Memory B cell (primary cell): ENCODE data around the gene FAM185A.
"Not testable (repeated sequence)": the region's sequence is repeated elsewhere in the genome, so short reads cannot be mapped to it uniquely, and the experiment has no call there.

Experiments
- ATAC-seq: fragments of 150-1000 bp; cut with Tn5 transposase; 2 replicates; pipeline ENCODE4 v1.10.0; 2021; ENCODE audit warnings: low read depth, mild to moderate bottlenecking, moderate library complexity
- DNase-seq, 2 donors: peaks; one replicate each; pipeline ENCODE4 v3.0.0; 2022; ENCODE audit warnings: low spot score in 2 of 2
- H3K27ac Mint-ChIP-seq: one replicate; pipeline ENCODE4 v1.8.0; 2022; ENCODE audit warnings: mild to moderate bottlenecking, moderate library complexity, mixed read lengths
- H3K27me3 Mint-ChIP-seq: one replicate; pipeline ENCODE4 v1.8.0; 2022; ENCODE audit warnings: mixed read lengths
- H3K36me3 Mint-ChIP-seq: one replicate; pipeline ENCODE4 v1.8.0; 2022; ENCODE audit warnings: mild to moderate bottlenecking, mixed read lengths
- H3K4me1 Mint-ChIP-seq: one replicate; pipeline ENCODE4 v1.8.0; 2022; ENCODE audit warnings: mixed read lengths
- H3K4me3 Mint-ChIP-seq: one replicate; pipeline ENCODE4 v1.8.0; 2022; ENCODE audit warnings: mild to moderate bottlenecking, moderate library complexity, mixed read lengths
- H3K9me3 Mint-ChIP-seq: one replicate; pipeline ENCODE4 v1.8.0; 2022; ENCODE audit warnings: mixed read lengths

Gene FAM185A

DNA sequence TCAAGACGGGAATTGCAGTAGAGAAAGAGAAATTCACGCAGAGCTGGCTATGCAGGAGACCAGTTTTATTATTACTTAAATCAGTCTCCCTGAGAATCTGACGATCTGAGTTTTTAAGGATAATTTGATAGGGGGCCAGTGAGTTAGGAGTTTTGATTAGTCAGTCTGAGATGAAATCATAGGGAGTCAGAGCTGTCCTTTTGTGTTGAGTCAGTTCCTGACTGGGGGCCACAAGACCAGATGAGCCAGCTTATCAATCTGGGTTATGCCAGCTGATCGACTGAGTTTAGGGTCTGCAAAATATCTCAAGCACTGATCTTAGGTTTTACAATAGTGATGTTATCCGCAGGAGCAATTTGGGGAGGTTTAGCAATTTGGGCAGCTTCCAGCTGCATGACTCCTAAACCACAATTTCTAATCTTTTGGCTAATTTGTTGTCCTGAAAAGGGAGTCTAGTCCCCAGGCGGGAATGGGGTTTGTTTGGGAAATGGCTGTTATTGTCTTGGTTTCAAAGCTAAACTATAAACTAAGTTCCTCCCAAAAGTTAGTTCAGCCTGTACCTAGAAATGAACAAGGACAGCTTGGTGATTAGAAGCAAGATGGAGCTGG lies 47.3 kb downstream of the FAM185A start:
- not testable (repeated sequence) for ATAC-seq, H3K27me3 Mint-ChIP-seq, DNase-seq, H3K27ac Mint-ChIP-seq, H3K36me3 Mint-ChIP-seq, H3K4me3 Mint-ChIP-seq, H3K4me1 Mint-ChIP-seq, H3K9me3 Mint-ChIP-seq

DNA sequence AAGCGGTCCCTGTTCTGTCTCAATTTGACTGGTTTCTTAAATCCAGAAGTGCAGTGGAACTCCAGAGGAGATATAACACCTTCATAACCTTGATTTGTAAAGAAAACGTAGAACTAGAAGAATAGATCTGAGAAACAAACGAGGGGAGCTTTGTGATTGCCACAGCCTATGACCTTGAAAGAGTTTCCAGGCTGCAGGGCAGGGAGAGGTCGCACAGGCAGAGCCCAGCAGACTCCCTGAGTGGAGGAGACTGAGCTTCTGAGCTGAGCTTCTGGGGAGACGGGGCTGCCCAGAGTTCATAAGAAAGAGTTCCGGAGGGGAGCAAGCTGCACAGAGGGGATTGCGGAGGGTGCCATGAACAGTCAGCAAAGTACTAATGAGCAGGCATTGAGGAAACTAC lies 57.8 kb downstream of the FAM185A start:
- no peaks in the 10 kb centered on the region for H3K27me3 Mint-ChIP-seq

DNA sequence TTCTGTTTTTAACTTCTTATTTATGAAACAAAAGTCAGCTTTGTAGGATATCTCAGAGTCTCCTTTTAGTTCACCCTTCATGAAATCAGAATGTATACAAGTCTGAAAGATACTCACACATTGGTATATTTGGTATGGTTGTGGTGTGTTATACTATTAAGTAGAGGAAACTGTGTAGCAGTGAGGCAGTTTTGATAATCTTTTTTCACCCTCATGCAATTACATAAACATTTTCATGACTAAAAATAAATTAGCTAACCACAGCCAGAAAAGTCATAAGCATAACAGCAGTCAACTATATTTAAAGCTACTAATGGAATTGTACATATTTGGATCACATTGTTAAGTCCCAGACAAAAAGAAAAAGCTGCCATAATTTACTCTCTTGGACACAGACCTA lies 62.1 kb downstream of the FAM185A start:
- H3K36me3 Mint-ChIP-seq: peaks cover 5% of the 10 kb centered on the region
- H3K9me3 Mint-ChIP-seq: no peaks in the 10 kb centered on the region
- DNase-seq (no peak), ATAC-seq (no peak)
- no peaks in the 10 kb centered on the region for H3K27me3 Mint-ChIP-seq
- H3K4me1 Mint-ChIP-seq: no peaks in the 10 kb centered on the region
- no peak overlapping the region for H3K27ac Mint-ChIP-seq
- H3K4me3 Mint-ChIP-seq: no peak overlapping the region

More for the DNA sequence above, 57.8 kb downstream of the FAM185A start:
- no peak overlapping the region for H3K27ac Mint-ChIP-seq
- H3K4me1 Mint-ChIP-seq: peaks cover 2% of the 10 kb centered on the region
- H3K4me3 Mint-ChIP-seq: no peak overlapping the region
- ATAC-seq (no peak), DNase-seq (no peak)
- H3K9me3 Mint-ChIP-seq: peaks cover 6% of the 10 kb centered on the region
- peaks cover 3% of the 10 kb centered on the region for H3K36me3 Mint-ChIP-seq

DNA sequence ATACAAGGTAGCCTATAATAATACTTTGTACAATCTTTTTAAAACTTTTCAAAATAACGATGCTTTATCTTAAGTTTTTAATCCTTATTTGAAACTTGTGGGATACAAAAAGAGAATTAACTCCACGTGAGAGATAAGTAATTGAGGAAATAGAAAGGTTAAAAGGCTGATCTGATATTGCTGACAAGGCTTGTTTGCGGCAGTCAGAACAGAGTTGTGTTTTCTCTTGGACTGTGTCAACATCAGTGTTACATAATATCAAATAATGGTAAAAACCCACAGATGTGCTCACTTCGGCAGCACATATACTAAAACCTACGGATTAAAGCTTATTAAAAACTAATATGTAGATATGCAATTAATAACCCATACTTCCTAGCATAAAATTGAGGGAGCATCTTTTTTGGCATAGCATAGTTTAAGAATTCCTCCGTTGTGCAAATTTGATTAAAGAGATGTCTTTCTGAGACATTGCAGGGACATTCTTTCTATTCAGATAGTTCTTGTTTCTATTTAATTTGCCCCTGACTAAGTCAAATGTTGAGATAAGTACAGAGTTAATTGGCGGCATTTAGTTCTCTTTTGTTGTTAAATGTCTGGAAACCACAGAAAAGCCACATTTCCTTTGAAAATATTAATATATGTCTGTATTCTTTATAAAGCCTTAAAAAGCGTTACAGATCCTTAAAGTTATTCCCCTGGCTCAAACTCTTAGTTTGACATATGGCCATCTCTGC lies 63.3 kb downstream of the FAM185A start:
- H3K36me3 Mint-ChIP-seq: peaks cover 5% of the 10 kb centered on the region
- DNase-seq: no peak
- no peak overlapping the region for H3K4me3 Mint-ChIP-seq
- no peaks in the 10 kb centered on the region for H3K4me1 Mint-ChIP-seq
- H3K27me3 Mint-ChIP-seq: no peaks in the 10 kb centered on the region
- no peaks in the 10 kb centered on the region for H3K9me3 Mint-ChIP-seq
- H3K27ac Mint-ChIP-seq: no peak overlapping the region
- no peak for ATAC-seq

DNA sequence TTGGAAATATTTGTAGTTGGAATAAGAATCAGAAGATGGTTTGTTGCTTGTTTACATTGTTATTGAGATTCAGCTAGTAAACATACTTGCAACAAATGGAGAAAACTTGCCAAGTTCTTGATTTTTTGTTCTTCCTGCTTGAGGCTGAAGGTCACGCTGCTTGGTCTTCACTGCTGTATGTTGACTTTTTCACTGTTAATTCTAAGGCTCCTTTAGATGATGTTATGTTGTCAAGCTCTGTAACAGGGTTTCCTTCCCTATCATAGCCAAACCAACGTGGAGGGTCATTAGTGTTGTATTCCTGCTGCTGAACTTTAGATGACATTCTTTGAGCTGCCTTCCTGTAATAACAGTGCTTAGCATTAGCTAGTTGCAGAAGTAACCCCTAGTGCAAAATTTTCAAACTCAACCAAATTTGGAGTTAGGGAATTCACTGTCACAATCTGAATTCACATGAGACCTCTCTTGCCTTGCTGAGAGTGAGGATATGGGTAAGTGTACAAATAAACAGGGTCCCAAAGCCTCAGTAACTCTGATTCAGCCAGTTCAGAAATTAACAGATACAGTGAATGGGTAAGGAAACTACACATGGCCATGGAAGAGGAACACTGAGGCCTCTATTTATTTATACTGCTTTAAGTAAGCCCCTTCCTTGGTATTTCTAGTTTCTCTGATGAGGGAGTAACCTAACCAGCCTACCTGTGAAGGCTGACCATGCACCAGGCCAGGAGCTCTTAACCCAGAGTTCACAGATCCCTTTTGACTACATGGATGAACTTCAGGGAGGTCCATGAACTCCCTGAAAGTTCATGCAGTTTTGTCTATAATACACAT lies 64.6 kb downstream of the FAM185A start:
- no peaks in the 10 kb centered on the region for H3K9me3 Mint-ChIP-seq
- ATAC-seq: no peak
- H3K27ac Mint-ChIP-seq: no peak overlapping the region
- no peak overlapping the region for H3K4me3 Mint-ChIP-seq
- DNase-seq: no peak
- peaks cover 7% of the 10 kb centered on the region for H3K36me3 Mint-ChIP-seq
- H3K27me3 Mint-ChIP-seq: no peaks in the 10 kb centered on the region
- no peaks in the 10 kb centered on the region for H3K4me1 Mint-ChIP-seq

DNA sequence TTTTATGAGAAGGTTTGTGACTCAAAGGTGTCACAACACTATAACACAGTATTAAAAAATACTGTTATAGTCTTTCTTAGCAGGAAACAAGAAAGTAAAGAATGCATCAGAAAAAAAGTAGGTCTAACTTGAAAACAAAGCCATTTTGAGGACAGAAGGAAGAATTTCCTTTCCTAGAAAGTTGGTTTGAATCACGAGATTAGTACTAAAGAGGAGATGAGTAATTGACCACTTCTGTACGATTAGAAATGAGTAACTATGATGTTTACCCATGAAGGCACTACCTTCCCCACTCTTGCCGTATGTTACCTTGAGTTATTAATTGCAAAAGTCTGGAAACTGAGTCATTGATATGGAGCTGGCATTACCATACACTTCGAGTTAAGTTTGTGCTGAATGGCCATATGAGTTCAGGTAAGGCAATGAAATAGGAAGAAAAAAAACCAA lies 65.2 kb downstream of the FAM185A start:
- Mint-ChIP-seq H3K9me3 (no peaks in the 10 kb centered on the region), H3K36me3 (peaks cover 7% of the 10 kb centered on the region), H3K4me1 (no peaks in the 10 kb centered on the region), H3K27ac (no peak overlapping the region), H3K27me3 (no peaks in the 10 kb centered on the region), H3K4me3 (no peak overlapping the region)
- ATAC-seq: no peak
- DNase-seq: no peak

DNA sequence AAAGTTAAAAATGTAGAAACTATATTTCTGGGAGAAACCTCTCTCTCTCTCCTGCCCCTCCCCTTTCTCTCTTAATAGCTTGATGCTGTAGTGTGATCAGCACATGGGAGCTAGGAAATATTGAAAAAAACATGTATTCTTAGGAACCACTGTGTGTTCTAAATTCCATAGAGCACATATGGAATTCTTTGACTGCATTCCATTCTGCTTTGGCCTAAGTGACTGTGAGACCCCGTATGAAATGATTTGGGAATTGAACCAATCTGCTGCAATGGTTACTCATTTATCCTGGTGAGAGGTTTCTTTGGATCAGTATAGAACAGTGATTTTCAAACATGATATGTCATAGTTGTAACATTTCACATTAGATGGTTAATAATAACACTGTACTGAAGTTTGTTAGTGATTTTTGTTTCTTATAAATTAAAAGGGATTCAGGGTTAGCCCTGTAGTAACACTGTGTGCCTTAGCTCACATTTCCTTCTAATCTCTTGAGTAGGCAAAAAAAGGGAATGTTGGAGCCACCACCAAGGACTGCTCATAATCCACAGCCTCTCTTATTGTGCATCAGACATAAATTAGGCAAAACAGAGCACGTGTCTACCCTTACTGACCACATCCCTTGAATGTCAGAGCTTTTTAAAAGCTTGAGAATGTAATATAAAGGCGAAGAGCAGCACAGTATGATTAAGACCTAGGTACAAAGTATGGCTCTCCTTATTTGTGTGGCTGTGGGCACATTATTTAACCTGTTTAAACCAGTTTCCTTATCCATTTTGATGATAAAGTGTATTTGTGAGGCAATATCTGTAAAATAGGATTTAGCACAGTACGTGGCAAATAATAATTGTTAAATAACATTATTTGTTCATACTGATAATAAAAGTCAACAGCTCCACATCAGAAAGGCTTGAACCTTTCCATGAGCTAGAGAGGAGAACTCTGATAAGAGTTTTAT lies 69.1 kb downstream of the FAM185A start:
- H3K4me3 Mint-ChIP-seq: no peak overlapping the region
- no peaks in the 10 kb centered on the region for H3K4me1 Mint-ChIP-seq
- H3K36me3 Mint-ChIP-seq: peaks cover 8% of the 10 kb centered on the region
- no peaks in the 10 kb centered on the region for H3K27me3 Mint-ChIP-seq
- no peaks in the 10 kb centered on the region for H3K9me3 Mint-ChIP-seq
- DNase-seq (no peak), ATAC-seq (no peak)
- H3K27ac Mint-ChIP-seq: no peak overlapping the region

DNA sequence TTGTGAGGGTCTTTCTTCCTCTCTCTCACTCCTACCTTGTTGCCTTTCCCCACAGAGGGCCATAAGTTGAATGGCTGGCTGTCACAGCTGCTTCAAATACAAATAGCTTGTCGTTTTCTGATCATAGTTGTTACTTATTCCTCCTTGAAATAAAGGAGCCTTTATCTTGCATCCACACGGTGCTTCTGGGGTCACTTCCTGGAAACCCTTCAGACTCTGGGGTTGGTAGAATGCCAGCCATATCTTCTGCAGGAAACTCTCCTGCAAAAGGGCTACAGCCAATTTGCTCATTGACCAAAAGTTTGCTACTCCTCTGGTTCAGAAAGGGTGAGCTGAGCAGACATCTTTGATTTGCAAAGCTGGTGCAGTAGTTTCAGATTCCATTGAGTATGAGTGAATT lies 70.4 kb downstream of the FAM185A start:
- Mint-ChIP-seq H3K27ac (no peak overlapping the region), H3K9me3 (no peaks in the 10 kb centered on the region), H3K27me3 (no peaks in the 10 kb centered on the region), H3K36me3 (peaks cover 8% of the 10 kb centered on the region), H3K4me3 (no peak overlapping the region), H3K4me1 (no peaks in the 10 kb centered on the region)
- DNase-seq: no peak
- no peak for ATAC-seq

DNA sequence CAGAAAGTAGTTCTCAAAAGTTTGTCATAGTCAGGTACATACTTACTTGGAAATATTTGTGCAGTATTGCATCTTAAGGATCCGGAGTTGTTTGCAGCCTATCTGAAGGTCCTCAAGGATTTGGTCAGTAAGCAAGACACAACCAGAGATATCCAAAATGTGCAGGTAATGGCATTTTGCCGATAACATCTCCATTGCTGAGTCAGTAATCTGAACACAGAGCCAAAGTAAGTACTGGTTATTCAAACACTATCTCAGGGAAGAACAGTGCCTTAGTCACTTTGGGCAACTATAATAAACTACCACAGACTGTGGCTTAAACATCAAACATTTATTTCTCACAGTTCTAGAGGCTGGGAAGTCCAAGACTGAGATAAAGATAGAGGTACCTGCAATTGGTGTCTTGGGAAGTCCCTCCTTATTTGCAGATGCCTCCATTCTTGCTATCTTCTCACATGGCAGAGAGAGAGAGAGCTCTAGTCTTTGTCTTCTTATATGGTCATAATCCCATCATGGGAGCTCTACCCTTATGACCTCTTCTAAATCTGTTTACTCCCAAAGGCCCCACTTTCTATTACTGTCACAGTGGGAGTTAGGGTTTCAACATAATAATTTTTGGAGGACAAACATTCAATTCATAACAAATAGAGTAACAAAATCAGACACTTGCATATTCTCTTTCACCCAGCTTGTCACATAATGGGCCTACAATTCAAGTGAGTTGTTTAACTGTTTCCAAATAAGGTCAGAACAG lies 73.4 kb downstream of the FAM185A start:
- ATAC-seq (no peak), DNase-seq (no peak)
- H3K4me1 Mint-ChIP-seq: no peaks in the 10 kb centered on the region
- H3K9me3 Mint-ChIP-seq: no peaks in the 10 kb centered on the region
- no peaks in the 10 kb centered on the region for H3K27me3 Mint-ChIP-seq
- H3K4me3 Mint-ChIP-seq: no peak overlapping the region
- H3K36me3 Mint-ChIP-seq: peaks cover 9% of the 10 kb centered on the region
- no peak overlapping the region for H3K27ac Mint-ChIP-seq

DNA sequence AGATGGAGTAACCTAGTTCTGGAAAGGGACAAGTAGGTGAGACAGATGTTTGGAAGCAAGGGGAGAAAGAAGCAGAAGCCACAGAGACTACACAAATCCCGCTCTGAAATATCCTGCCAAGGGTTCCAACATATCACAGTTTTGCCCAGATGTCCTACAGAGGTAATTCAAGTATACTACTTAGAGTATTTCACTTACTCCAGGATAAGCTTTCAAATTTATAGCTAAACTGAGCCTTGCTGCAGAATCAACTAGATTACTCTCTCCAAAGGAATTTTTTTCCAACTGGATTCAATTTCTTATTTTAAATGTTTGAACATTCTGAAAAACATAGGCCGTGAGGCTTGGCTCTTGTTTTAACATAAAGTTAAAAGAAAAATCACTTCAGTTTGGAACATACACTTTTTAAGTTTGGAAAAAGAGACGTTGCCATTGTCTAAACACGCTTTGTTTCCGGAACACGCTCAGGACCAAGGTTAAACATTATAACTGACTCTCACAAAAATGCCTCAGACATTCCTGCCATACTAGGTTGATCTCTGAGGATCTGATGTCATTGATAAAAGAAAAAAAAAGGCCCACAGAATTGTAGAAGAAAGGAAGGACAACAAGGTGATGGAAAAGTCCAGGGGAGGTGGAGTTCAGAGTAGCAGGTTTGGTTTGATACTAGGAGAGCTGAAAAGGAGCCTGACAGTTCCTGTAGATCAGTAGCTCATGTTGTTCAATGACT lies 74.8 kb downstream of the FAM185A start:
- H3K27ac Mint-ChIP-seq: no peak overlapping the region
- H3K4me1 Mint-ChIP-seq: no peaks in the 10 kb centered on the region
- no peaks in the 10 kb centered on the region for H3K27me3 Mint-ChIP-seq
- DNase-seq (no peak), ATAC-seq (no peak)
- peaks cover 10% of the 10 kb centered on the region for H3K36me3 Mint-ChIP-seq
- H3K9me3 Mint-ChIP-seq: no peaks in the 10 kb centered on the region
- H3K4me3 Mint-ChIP-seq: no peak overlapping the region

DNA sequence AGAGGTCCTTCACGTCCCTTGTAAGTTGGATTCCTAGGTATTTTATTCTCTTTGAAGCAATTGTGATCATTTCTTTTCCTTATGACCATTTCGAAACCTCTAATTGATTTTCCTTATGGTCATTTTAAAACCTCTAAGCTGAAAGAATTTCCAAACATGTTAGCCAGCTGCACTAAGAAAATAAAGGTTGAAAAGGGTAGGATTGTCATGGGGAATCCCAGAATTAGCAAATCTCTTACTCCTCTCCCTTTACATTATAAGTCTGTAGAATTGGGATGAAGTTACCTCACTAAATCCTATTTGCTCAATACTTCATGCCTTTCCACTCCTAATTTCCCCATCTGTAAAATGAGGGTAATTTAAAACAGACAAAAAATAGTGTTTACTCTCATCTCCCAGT lies 79.5 kb downstream of the FAM185A start:
- Mint-ChIP-seq H3K27me3 (no peaks in the 10 kb centered on the region), H3K4me1 (no peaks in the 10 kb centered on the region), H3K4me3 (no peak overlapping the region), H3K27ac (no peak overlapping the region), H3K9me3 (no peaks in the 10 kb centered on the region), H3K36me3 (peaks cover 18% of the 10 kb centered on the region)
- no peak for ATAC-seq
- DNase-seq: no peak

DNA sequence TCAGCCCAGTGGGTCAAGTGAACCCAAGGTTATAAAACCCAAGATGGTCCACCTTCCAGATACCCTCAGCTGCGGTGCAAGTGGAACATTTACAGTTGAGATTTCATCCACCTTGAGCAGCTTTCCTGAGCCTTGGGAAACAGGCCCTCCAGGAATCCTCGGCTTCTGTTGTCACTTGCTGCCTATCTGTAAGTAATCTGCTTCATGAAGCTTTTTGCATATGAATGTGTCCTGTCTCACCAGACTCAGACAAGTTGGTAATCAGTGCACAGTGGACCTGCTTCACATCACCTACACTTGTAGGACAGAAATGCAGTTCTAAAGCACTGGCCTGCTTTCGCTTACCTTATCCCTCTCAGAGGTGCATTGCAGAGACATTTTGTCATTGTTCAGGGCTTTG lies 80.3 kb downstream of the FAM185A start:
- Mint-ChIP-seq H3K4me1 (no peaks in the 10 kb centered on the region), H3K27ac (no peak overlapping the region), H3K36me3 (peaks cover 18% of the 10 kb centered on the region), H3K27me3 (no peaks in the 10 kb centered on the region), H3K9me3 (no peaks in the 10 kb centered on the region), H3K4me3 (no peak overlapping the region)
- DNase-seq (no peak), ATAC-seq (no peak)
